Stimulated activated CD8-positive, alpha-beta memory T cell treated with anti-CD3 and anti-CD28 coated beads, Interleukin-7, amount 100 ng/mL, for 4 hours (primary cell): ENCODE results near the gene SDHAF2.
"Not testable (repeated sequence)": the region's sequence is repeated elsewhere in the genome, so short reads cannot be mapped to it uniquely, and the experiment has no call there.

Experiments
- DNase-seq, 2 donors: peaks; one replicate each; pipeline ENCODE4 v3.0.0-alpha.2; 2020; ENCODE audit warnings: low read depth in 2 of 2

SDHAF2 gene

GRCh38 chr11:61425367-61426131 is 4.4 kb upstream of the SDHAF2 start:
- DNase-seq = no peak

DNA sequence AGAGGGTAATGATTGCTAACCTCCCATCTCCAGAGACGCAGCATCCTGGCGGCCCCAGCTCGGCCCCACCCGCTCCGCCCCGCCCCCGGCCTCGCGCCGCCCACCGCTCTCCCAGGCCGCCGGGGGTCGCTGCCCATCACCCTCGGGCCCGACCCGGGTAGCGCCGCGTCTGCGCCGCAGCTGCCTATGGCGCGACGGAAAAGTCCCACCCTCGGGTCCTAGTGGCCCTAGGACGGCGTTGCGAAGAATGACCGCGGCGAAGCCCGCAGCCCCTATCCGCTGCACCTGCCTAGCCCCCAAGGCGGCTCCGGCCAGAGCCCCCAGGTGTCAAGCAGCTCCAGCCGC is 606 bp upstream of the SDHAF2 start:
- DNase-seq = peak; percentile 12 to 68

DNA sequence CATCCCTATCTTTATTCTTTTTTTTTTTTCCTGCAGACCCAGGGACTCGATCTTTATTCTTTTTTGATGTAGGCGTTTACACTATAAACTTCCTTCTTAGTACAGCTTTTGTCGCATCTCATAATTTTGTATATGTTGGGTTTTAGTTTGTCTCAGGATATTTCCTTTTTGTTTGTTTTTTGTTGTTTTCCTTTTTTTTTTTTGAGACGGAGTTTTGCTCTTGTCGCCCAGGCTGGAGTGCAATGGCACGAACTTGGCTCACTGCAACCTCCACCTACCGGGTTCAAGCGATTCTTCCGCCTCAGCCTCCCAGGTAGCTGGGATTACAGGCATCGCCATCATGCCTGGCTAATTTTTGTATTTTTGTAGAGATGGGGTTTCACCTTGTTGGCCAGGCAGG is 915 bp downstream of the SDHAF2 start:
- not testable (repeated sequence) for DNase-seq

- DNase-seq = no peak
Observed at GRCh38 chr11:61437496-61437895, 7.6 kb downstream of the SDHAF2 start.

- DNase-seq = no peak
Observed at GRCh38 chr11:61439615-61440014, 9.7 kb downstream of the SDHAF2 start.

DNA sequence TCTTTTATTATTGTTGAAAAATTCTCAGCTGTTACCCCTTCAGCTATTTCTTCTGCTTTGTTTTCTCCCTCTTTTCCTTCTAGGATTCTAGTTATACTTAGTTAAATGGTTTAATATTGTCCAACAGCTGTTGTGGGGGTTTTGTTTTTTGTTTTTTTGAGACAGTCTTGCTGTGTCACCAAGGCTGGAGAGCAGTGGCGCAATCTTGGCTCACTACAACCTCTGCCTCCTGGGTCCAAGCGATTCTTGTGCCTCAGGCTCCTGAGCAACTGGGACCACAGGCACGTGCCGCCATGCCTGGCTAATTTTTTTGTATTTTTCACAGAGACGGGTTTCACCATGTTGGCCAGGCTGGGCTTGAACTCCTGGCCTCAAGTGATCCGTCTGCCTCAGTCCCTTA is 12.7 kb downstream of the SDHAF2 start:
- no peak for DNase-seq

DNA sequence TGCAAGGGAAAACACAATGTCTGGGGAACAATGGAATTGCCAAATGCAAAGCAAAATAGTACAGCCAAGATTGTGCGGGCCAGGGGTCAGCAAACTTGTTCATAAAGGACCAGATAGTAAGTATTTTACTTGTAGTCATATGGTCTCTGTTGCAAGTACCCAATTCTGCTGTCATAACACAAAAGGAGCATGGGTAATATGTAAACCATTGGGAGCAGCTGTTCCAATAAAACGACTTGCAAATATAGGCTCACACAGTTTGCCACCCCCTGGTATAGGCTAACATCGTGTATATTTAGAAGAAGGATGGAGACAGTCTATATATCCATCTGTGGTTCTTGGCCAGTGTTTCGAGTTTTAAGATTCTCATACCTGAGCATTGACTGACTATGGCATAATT is 15.6 kb downstream of the SDHAF2 start:
- DNase-seq = no peak

DNA sequence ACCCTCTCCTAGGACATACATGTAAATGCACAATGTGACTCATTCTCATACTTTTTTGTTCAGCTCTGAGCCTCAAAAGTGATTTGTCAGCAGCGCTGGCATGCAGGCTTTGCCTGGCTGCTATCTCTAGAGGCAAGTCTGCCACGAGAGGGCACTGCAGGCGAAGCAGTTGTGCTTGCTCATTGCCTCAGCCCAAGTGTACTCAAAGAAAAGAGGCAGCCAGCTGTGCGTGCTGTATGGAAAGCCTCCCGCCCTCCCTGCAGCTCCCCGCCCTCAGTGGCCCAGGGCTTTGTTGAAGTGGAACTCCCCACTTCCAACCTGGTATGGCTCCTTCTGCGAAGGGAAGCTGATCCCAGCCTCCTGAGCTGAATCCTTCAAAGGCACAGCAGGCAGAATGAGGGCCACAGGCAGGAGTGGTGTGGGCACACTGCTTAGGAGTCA is 16.3 kb downstream of the SDHAF2 start:
- DNase-seq = peak; percentile 42 to 53

GRCh38 chr11:61447601-61448551 is 18.0 kb downstream of the SDHAF2 start:
- no peak for DNase-seq

- DNase-seq = no peak
Observed at GRCh38 chr11:61448552-61448927, 18.6 kb downstream of the SDHAF2 start.

DNA sequence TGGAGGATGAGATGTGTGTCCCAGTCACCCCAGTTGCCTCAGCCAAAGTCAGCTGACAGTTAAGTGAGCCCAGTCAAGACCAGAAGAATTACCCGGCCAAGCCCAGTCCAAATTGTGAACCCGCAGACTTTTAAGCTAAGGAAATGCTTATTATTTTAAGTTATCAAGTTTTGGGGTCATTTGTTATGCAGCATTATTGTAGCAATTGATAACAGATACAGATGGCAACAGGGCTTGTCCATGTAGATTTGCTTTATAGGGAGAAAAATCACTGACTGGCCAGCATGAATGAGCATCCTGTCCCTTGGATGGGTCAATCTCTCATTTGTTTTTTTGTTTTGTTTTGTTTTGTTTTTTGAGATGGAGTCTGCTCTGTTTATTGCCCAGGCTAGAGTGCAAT is 22.9 kb downstream of the SDHAF2 start:
- DNase-seq = no peak

- no peak for DNase-seq
Observed at GRCh38 chr11:61453695-61454094, 23.8 kb downstream of the SDHAF2 start.

GRCh38 chr11:61454520-61454919 is 24.6 kb downstream of the SDHAF2 start:
- DNase-seq = no peak

GRCh38 chr11:61460474-61460881 is 30.6 kb downstream of the SDHAF2 start:
- DNase-seq = no peak

DNA sequence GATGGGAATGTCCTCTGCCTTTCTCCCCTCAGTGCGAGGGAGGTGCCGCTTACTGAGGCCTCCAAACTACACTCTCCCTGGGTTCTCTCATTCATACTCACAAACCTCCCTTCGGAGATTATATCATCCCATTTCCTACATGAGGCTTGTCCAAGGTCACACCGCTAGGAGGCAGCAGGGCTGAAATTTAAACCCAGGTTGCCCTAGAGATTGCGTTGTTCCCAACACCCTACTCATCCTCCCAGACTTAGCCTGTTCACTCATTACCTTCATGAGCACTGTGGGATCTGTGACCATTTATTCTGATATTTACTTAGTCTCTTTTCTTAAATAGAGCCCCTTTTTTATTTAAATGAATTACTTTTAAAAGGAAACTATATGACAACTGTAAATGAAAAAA is 31.1 kb downstream of the SDHAF2 start:
- DNase-seq = no peak

DNA sequence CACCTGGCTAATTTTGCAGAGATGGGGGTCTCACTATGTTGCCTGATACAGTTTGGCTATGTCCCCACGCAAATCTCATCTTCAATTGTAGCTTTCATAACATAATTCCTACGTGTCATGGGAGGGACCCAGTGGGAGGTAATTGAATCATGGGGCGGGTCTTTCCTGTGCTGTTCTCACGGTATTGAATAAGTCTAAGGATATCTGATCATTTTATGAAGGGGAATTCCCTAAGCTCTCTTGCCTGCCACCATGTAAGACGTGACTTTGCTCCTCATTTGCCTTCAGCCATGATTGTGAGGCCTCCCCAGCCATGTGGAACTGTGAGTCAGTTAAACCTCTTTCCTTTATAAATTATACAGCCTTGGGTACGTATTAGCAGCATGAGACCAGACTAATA is 37.7 kb downstream of the SDHAF2 start:
- DNase-seq = not testable (repeated sequence)

DNA sequence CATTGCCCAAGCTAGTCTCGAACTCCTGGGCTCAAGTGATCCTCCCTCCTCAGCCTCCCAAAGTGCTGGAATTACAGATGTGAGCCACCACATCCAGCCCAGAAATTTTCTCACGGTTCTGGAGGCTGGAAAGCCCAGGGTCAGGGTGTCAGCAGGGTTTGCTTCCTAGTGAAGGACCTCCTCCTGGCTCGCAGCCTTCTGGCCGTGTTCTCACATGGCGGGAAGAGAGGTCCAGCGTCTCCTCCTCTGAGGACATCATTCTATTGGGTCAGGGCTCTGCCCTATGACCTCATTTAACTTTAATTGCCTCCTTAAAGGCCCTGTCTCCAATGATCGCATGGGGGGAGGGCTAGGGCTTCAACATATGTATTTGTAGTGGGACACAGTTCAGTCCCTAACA is 38.1 kb downstream of the SDHAF2 start:
- DNase-seq = no peak

DNA sequence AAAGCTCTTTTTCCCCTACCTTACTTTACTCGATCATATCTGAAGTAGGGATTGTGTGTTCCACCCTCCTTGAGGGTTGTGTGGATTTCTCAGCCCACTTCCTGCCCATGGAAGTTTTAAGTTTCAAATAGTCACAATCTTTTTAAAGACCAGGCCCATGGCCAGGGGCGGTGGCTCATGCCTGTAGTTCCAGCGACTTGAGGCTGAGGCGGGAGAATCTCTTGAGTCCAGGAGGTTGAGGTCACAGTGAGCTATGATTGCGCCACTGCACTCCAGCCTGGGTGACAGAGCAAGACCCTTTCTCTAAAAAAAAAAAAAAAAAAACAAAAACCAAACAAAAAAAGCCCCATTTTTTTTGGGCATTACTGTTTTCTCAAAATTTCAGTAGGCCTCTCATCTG is 42.4 kb downstream of the SDHAF2 start:
- DNase-seq = no peak

GRCh38 chr11:61472868-61473267 is 42.9 kb downstream of the SDHAF2 start:
- no peak for DNase-seq

GRCh38 chr11:61473370-61474012 is 43.6 kb downstream of the SDHAF2 start:
- DNase-seq = no peak

GRCh38 chr11:61474013-61474643 is 44.2 kb downstream of the SDHAF2 start:
- no peak for DNase-seq

DNA sequence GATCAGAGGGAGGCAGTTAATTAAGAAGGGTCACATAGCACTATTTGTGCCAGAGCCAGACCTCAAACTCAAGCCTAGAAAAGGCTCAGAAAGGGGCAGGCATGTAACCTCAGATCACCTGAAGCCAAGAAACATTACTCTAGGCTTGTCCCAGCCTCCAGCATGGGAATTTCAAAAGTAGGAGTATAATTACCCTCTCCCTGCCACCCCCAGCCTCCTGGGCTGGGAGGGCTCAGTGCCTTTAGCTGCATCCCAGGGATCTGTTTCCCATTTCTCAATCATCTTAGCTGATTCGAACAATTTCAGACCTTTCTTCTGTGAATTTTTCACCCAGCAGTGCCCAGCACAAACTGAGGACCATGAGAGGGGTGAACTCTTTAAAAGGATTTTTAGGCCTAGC is 45.5 kb downstream of the SDHAF2 start:
- DNase-seq = no peak
